IPS DF 4.7 (cell line): ENCODE results near the gene ATP7B.

Experiments
- DNase-seq: peaks from one replicate; pipeline ENCODE4 v3.0.0-alpha.2; 2013; ENCODE audit warnings: low spot score; ENCODE audit errors: extremely low read depth

Gene ATP7B

GRCh38 chr13:51978796-51979556 is 32.3 kb downstream of the ATP7B start:
- no peak for DNase-seq

GRCh38 chr13:51977625-51978024 is 33.6 kb downstream of the ATP7B start:
- DNase-seq: no peak

GRCh38 chr13:51976890-51977289 is 34.4 kb downstream of the ATP7B start:
- DNase-seq: no peak

- no peak for DNase-seq
Measured at GRCh38 chr13:51976423-51976822, 34.8 kb downstream of the ATP7B start.

- no peak for DNase-seq
Measured at GRCh38 chr13:51974482-51974881, 36.8 kb downstream of the ATP7B start.

GRCh38 chr13:51971520-51972426 is 39.5 kb downstream of the ATP7B start:
- DNase-seq: no peak

GRCh38 chr13:51970349-51970748 is 40.9 kb downstream of the ATP7B start:
- no peak for DNase-seq

GRCh38 chr13:51967482-51968446 is 43.5 kb downstream of the ATP7B start:
- no peak for DNase-seq

GRCh38 chr13:51966186-51966585 is 45.1 kb downstream of the ATP7B start:
- no peak for DNase-seq

- no peak for DNase-seq
Measured at GRCh38 chr13:51961493-51962403, 49.5 kb downstream of the ATP7B start.

GRCh38 chr13:51960766-51961165 is 50.5 kb downstream of the ATP7B start:
- no peak for DNase-seq

- no peak for DNase-seq
Measured at GRCh38 chr13:51959773-51960172, 51.5 kb downstream of the ATP7B start.

- no peak for DNase-seq
Measured at GRCh38 chr13:51958217-51958547, 53.1 kb downstream of the ATP7B start.

- DNase-seq: no peak
Measured at GRCh38 chr13:51957377-51958216, 53.7 kb downstream of the ATP7B start.

- no peak for DNase-seq
Measured at GRCh38 chr13:51956717-51957116, 54.5 kb downstream of the ATP7B start.

GRCh38 chr13:51955816-51956603 is 55.2 kb downstream of the ATP7B start:
- DNase-seq: no peak

- DNase-seq: no peak
Measured at GRCh38 chr13:51955281-51955771, 55.9 kb downstream of the ATP7B start.

- DNase-seq: no peak
Measured at GRCh38 chr13:51953347-51954195, 57.7 kb downstream of the ATP7B start.
